ENCODE measurements around the gene ELOVL1.
"Not testable (repeated sequence)": the region's sequence is repeated elsewhere in the genome, so short reads cannot be mapped to it uniquely, and the experiment has no call there.

The ELOVL1 gene

GRCh38 chr1:43367904-43368645 lies at the start of gene ELOVL1:
Gene ELOVL1, minus strand, starts transcription at chr1:43368011. Its CDS starts 2,402 bp downstream, at chr1:43365609.
- peak; percentile 69 for DNase-seq (ENCODE audit: low read depth)

DNA sequence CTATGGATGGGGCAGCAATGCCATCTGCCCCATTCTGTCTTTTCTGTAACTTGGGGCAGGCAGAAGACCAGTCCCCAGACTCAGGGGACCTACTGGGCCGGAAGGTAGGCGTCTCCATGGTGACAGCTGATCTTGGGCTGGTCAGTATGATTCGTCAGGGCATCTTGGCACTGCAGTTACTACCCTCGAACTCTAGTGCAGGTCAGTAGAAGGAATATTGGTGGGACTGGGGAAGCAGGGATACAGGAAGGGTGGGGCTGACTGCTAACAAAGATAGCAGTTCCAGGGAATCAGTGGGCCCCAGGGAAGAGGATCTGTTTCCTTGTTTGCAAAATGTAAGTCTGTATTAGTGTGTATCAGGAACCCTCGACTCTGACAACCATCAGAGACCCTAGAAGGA lies 48.1 kb upstream of the ELOVL1 start:
- DNase-seq (ENCODE audit: low read depth) = no peak

- peak; percentile 63 for DNase-seq (ENCODE audit: low read depth)
These were observed 46.9 kb upstream of the ELOVL1 start for GRCh38 chr1:43414634-43415223.

- not testable (repeated sequence) for DNase-seq (ENCODE audit: low read depth)
These were observed 45.6 kb upstream of the ELOVL1 start for GRCh38 chr1:43413426-43413825.

- DNase-seq (ENCODE audit: low read depth) = no peak
These were observed 42.8 kb upstream of the ELOVL1 start for GRCh38 chr1:43410571-43410970.

DNA sequence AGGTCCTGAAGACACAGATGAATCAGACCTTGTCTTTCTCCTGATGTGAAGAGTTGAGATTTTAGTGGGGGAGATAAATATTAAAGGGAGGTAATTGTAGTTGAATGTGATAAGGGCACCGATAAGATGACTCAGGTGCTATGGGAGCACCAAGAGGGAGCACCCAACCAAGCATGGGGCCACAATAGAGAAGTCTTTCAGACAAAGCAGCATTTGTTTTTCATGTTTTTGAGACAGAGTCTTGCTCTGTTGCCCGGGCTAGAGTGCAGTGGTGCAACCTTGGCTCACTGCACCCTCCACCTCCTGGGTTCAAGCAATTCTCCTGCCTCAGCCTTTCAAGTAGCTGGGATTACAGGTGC lies 38.0 kb upstream of the ELOVL1 start:
- no peak for DNase-seq (ENCODE audit: low read depth)

- DNase-seq (ENCODE audit: low read depth) = no peak
These were observed 37.5 kb upstream of the ELOVL1 start for GRCh38 chr1:43405219-43405875.

DNA sequence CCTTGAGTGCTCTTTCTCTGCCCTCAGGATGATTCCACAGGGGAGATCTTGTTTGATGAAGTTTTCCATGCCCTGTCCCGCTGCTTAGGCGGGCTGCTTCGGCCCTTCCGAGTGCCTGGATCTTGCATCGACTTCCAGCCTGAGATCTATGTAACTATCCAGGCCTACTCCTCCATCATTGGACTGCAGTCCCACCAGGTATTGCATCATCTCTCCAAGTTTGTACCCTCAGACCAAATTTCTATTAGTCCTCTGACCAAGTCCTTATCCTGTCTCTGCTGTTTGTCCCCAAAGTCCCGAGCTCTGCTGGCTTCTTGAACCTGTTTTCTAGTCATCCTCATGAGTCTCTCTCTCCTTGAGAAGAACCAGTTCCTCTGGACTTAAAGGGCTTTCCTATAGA lies 36.5 kb upstream of the ELOVL1 start:
- DNase-seq (ENCODE audit: low read depth) = no peak

GRCh38 chr1:43402089-43402865 lies 34.5 kb upstream of the ELOVL1 start:
- no peak for DNase-seq (ENCODE audit: low read depth)

DNA sequence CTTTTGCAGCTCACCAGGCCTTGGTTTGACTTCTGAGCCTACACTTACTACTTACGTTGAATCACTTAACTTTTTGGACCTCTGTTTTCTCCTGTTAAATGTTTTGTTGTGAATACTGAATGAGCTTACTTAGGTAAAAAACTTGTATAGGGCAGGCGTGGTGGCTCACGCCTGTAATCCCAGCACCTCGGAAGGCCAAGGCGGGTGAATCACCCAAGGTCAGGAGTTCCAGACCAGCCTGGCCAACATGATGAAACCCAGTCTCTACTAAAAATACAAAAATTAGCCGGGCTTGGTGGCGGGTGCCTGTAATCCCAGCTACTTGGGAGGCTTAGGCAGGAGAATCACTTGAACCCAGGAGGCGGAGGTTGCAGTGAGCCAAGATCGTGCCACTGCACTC lies 32.6 kb upstream of the ELOVL1 start:
- DNase-seq (ENCODE audit: low read depth) = not testable (repeated sequence)

DNA sequence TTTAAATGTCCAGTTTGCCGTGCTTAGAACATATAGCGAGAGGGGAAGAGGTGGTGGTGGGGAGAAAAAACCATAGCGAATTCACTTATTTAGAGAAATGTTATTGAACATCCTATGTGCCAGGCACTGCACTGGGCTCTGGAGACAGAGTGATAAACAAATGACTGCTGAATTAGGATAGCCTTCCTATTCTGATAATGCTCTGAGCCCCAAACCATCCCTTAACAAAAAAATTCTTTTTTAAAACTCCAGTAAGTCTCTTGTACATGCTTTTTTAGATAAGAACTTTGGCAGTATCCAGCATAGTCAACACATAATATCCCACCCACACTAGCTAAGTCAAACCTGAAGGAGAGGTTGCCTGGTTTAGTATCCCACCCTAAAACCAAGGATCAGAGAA lies 30.4 kb upstream of the ELOVL1 start:
- DNase-seq (ENCODE audit: low read depth) = no peak

DNA sequence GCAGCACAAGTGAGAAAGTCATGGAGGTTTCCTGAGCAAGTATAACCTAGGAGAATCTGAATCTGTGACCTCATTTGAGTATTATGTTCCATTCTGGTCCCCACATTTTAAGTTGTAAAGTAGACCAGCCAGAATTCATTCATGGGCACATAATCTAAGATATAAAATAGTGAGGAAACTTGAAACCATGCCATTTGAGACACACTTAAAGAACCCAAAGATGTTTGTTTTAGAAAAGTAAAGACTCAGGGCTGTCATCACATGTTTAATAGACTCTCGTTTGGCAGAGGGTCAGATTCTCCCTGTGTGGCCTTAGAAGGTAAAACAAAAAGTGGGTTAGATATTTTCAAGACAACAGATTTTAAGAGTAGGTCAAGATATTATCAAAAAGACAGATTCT lies 28.2 kb upstream of the ELOVL1 start:
- DNase-seq (ENCODE audit: low read depth) = no peak

- no peak for DNase-seq (ENCODE audit: low read depth)
These were observed 27.7 kb upstream of the ELOVL1 start for GRCh38 chr1:43395523-43395922.

DNA sequence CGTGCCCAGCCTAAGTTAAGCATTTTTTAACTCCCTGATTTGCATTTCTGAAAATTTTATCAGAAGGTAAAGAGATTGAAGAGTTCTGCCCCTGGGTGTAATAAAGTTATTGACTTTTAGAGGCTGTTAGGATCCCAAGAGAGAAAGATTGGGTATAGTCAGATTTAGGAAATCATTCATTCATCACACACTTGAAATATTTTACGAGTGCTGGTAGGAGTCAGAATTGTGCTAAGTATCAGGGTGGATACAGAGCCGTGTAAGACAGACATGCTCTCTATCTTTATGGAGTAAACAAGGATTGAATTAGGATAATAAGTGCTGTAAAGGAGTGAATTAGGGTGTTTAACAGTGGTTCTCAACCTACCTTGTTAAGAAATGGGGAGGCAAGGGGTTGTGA lies 24.9 kb upstream of the ELOVL1 start:
- DNase-seq (ENCODE audit: low read depth) = no peak

GRCh38 chr1:43389326-43390313 lies 21.8 kb upstream of the ELOVL1 start, which contains the start of the genes MED8 and SZT2:
Gene MED8, minus strand, starts transcription at chr1:43389800. Its CDS starts 36 bp downstream, at chr1:43389764.
Gene SZT2, plus strand, starts transcription at chr1:43389899. Its CDS starts 70 bp downstream, at chr1:43389969.
- DNase-seq (ENCODE audit: low read depth) = peak; percentile 88

DNA sequence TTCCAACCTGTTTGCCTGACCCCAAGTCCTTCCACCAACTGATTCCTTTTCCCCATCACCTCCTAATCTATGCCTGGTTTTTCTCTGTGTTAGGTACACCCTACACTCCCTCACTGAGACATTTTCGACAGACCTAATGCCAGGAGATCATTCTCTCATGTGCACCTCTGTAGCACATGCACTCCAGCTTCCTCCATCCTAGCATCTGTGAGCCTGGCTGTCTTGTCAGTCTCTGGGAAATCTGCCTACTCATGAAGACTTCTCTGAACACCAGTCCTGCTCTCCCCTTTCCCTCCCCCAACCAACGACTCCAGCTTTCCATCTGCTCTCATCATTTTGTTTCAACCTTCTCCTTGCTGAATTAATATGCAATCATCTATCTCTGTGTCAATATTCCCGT lies 20.8 kb upstream of the ELOVL1 start:
- DNase-seq (ENCODE audit: low read depth) = no peak

- DNase-seq (ENCODE audit: low read depth) = no peak
These were observed 20.3 kb upstream of the ELOVL1 start for GRCh38 chr1:43387976-43388599.

- no peak for DNase-seq (ENCODE audit: low read depth)
These were observed 18.9 kb upstream of the ELOVL1 start for GRCh38 chr1:43386676-43387075.

GRCh38 chr1:43383449-43383848 lies 15.6 kb upstream of the ELOVL1 start:
- DNase-seq (ENCODE audit: low read depth) = no peak

DNA sequence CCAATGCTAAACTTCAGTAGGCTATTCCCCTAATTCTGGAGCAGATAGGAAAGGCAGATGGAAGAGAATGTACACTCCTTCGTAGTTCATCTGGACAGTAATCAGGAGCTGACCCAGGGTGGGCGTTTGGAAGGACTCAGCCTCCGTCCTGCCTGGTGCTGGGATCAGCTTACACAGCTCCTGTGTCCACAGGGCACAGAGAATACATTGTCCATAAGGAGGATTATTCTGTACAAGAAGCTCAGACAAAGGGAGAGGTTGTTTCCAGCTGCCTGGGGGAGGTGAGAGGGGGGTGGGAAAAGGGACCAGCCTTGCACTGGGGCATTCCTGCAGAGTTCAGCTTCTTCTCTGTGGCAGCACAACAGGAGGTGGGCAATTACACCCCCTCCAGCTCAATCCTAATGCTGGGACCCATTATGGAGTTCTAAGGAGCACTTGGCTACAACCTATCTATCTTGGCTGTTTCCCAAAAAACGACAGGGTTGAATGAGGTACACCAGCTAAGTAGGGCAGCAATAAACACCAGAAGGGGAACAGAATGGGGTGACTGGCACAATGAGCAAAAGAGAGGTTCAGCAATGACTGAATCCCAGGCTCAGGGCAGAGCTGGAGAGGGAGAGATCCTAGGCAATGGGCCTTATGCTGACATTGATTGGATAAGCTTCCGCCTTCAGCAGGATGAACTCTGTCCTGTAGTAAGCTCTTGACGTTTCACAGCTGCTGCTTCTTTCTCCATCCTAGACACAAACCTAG lies 14.4 kb upstream of the ELOVL1 start:
- DNase-seq (ENCODE audit: low read depth) = no peak
